Hepatocyte (in vitro differentiated cells): ENCODE measurements around the gene NFIA. TPM values are rescaled to one million over a fixed set of nuclear protein-coding genes. Genes with fewer than 3 reads are reported as not detected.

ENCODE experiments used
- DNase-seq: peaks from one replicate; pipeline ENCODE4 v3.0.0-alpha.2; 2016; ENCODE audit warnings: low spot score
- H2AFZ ChIP-seq: fragments of 200-600 bp; sonication (generic); 2 replicates; pipeline ENCODE4 v1.6.0; 2016; ENCODE audit warnings: antibody characterized with exemption, mild to moderate bottlenecking
- H3K27ac ChIP-seq: fragments of 200-600 bp; sonication (generic); 2 replicates; pipeline ENCODE4 v1.5.1; 2016; ENCODE audit warnings: mild to moderate bottlenecking
- H3K27me3 ChIP-seq: fragments of 200-600 bp; sonication (generic); 2 replicates; pipeline ENCODE4 v1.6.1; 2016
- H3K36me3 ChIP-seq: fragments of 200-600 bp; sonication (generic); replicated peaks from 2 replicates; pipeline ENCODE4 v1.5.1; 2016; ENCODE audit warnings: low read depth; ENCODE audit not compliant: insufficient read depth
- H3K4me1 ChIP-seq: fragments of 200-600 bp; sonication (generic); 2 replicates; pipeline ENCODE4 v1.5.1; 2016; ENCODE audit warnings: mild to moderate bottlenecking, moderate library complexity; ENCODE audit not compliant: insufficient read depth
- H3K4me2 ChIP-seq: fragments of 200-600 bp; sonication (generic); 2 replicates; pipeline ENCODE4 v1.6.0; 2016
- H3K4me3 ChIP-seq: fragments of 200-600 bp; sonication (generic); 2 replicates; pipeline ENCODE4 v1.5.1; 2016; ENCODE audit warnings: mild to moderate bottlenecking
- H3K79me2 ChIP-seq: fragments of 200-600 bp; sonication (generic); 2 replicates; pipeline ENCODE4 v1.6.0; 2017; ENCODE audit warnings: mild to moderate bottlenecking
- H3K9me2 ChIP-seq: fragments of 200-600 bp; sonication (generic); replicated peaks from 2 replicates; pipeline ENCODE4 v1.6.0; 2017; ENCODE audit warnings: mild to moderate bottlenecking; ENCODE audit not compliant: insufficient read depth
- H3K9me3 ChIP-seq: fragments of 200-600 bp; sonication (generic); 2 replicates; pipeline ENCODE4 v1.5.1; 2016; ENCODE audit warnings: low read depth, mild to moderate bottlenecking
- H4K20me1 ChIP-seq: fragments of 200-600 bp; sonication (generic); 2 replicates; pipeline ENCODE4 v1.6.0; 2016; ENCODE audit warnings: mild to moderate bottlenecking; ENCODE audit not compliant: insufficient read depth, poor library complexity, severe bottlenecking
- EZH2 ChIP-seq: fragments of 200-600 bp; sonication (generic); IDR thresholded peaks from 2 replicates; pipeline ENCODE4 v1.6.1; 2016; ENCODE audit warnings: antibody characterized with exemption, mild to moderate bottlenecking, borderline replicate concordance
- EZH2phosphoT487 ChIP-seq: fragments of 200-600 bp; sonication (generic); IDR thresholded peaks from one replicate; pipeline ENCODE4 v1.6.1; 2018; ENCODE audit warnings: antibody characterized with exemption, mild to moderate bottlenecking, low read depth, moderate library complexity; ENCODE audit not compliant: unreplicated experiment, severe bottlenecking
- WGBS: methylation state at CpG from one replicate; pipeline ENCODE4 v1.1.6; 2016; ENCODE audit warnings: low lambda C conversion rate; ENCODE audit errors: missing lambda C conversion rate; 5-methylcytosine and 5-hydroxymethylcytosine counted together
- polyA plus RNA-seq: library from polyadenylated mRNA; unstranded; fragments of >200 nt; fragmentation: Nextera tagmentation; extraction: Ambion mirVana; gene quantifications from 2 replicates; pipeline ENCODE4 v1.2.1, GENCODE V29; 2016
- total RNA-seq: library from RNA; depleted of rRNA; stranded (reverse); fragments of >200 nt; gene quantifications from 2 replicates; pipeline ENCODE4 v1.2.3, GENCODE V29; 2014
- TF ChIP-seq, protein P1 (sequence below): fragments of 200-600 bp; sonication (generic); IDR thresholded peaks from 2 replicates; pipeline ENCODE4 v1.5.1; 2016; ENCODE audit warnings: antibody characterized with exemption, mild to moderate bottlenecking; ENCODE audit not compliant: poor library complexity

Gene NFIA
- total and polyA plus RNA-seq, 2 experiments from 2014 or later = 15.1 to 18.2 TPM

DNA sequence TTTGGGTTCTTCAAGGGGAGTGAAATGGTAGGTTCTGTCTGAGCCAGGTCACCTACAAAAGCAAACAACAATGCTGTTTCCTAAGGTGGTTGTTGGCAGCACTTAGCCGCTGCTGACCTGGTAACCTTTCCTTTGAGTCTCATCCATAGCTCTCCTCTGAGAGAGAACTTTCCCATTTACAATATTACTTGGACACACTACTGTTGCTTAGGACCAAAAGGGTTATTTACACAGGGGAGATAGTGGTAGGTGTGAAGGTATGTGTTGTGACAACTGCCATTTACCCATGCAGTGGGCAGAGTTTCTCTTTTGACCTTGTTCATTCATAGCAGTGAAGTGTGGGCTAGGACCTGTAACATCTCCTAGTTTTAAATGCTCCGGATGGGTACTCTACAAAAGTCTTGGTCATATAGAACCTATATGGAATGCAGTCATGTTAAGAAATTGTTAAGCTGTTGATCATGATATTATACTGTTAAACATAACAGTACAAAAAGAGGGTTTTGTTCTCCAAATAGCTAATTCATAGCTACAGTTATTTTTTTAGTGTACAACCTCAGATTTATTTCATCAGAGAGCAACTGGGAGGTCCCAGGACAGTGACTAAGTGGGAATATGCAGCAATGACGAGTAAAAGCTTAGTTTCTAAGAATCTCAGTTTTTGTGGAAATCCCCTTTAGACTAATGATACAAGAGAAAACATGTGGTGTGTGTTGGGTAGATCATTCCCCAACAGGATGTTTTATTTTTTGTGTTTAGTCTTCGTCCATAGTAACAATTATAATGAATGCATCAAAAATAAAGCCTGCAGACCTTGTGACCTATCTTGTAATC lies 219.7 kb downstream of the NFIA start:
- TF ChIP-seq, protein P1, sequence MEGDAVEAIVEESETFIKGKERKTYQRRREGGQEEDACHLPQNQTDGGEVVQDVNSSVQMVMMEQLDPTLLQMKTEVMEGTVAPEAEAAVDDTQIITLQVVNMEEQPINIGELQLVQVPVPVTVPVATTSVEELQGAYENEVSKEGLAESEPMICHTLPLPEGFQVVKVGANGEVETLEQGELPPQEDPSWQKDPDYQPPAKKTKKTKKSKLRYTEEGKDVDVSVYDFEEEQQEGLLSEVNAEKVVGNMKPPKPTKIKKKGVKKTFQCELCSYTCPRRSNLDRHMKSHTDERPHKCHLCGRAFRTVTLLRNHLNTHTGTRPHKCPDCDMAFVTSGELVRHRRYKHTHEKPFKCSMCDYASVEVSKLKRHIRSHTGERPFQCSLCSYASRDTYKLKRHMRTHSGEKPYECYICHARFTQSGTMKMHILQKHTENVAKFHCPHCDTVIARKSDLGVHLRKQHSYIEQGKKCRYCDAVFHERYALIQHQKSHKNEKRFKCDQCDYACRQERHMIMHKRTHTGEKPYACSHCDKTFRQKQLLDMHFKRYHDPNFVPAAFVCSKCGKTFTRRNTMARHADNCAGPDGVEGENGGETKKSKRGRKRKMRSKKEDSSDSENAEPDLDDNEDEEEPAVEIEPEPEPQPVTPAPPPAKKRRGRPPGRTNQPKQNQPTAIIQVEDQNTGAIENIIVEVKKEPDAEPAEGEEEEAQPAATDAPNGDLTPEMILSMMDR = no peak
- TF ChIP-seq EZH2 (no peak), EZH2phosphoT487 (no peak)
- Histone ChIP-seq H3K79me2 (peaks cover 8% of the 10 kb centered on the region), H3K36me3 (no peaks in the 10 kb centered on the region), H3K9me3 (no peaks in the 10 kb centered on the region), H3K9me2 (no peaks in the 10 kb centered on the region), H4K20me1 (no peaks in the 10 kb centered on the region), H3K27me3 (no peaks in the 10 kb centered on the region), H2AFZ (no peak overlapping the region), H3K4me3 (no peak overlapping the region), H3K4me1 (peaks cover 31% of the 10 kb centered on the region), H3K27ac (peak overlapping the region; percentile 24), H3K4me2 (no peak overlapping the region)
- DNase-seq = no peak
- 65% methylated on average over 4 of the region's 4 CpGs for WGBS

DNA sequence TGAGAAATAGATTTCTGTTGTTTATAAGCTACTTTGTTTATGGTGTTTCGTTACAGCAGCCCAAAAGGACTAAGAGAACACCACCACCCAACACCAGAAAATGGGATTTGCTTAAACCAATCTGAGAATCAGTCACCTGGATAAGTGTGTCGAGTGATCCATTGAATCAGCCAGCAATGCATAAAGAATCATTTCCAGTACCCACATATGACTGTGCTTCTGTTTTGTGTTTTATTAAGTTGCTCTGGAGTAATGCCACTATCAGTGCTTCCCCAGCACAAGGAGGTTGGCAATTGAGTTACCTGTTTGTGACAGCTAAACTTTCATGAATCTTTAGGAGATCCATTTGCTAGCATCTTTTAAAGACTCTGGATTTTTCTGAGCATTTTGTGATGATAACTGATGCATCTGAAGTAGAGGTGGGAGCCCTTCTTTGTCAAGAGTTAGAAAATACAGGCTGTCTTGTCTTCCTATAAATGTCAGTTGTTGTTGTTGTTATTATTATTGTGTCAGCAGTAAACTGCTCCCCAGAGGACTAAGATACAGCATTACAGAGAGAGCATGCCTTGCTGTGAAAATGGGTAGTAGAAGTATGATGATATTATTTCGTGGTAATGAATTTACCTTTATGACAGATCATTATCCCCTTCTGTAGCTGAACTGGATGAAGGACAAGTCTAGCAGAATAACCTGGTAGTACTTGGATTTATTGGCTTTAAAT lies 225.2 kb downstream of the NFIA start:
- no peak for DNase-seq
- H3K9me2 ChIP-seq = no peaks in the 10 kb centered on the region
- H3K9me3 ChIP-seq = no peaks in the 10 kb centered on the region
- no peaks in the 10 kb centered on the region for H3K79me2 ChIP-seq
- no peak for TF ChIP-seq EZH2phosphoT487
- no peak for TF ChIP-seq EZH2
- TF ChIP-seq, protein P1 = no peak
- no peaks in the 10 kb centered on the region for H4K20me1 ChIP-seq
- H3K4me1 ChIP-seq = no peaks in the 10 kb centered on the region
- no peaks in the 10 kb centered on the region for H3K36me3 ChIP-seq
- no peak overlapping the region for H3K27ac ChIP-seq
- no peak overlapping the region for H3K4me2 ChIP-seq
- H2AFZ ChIP-seq = no peak overlapping the region
- WGBS = 87% methylated on average over 3 of the region's 3 CpGs
- no peak overlapping the region for H3K4me3 ChIP-seq
- H3K27me3 ChIP-seq = no peaks in the 10 kb centered on the region

DNA sequence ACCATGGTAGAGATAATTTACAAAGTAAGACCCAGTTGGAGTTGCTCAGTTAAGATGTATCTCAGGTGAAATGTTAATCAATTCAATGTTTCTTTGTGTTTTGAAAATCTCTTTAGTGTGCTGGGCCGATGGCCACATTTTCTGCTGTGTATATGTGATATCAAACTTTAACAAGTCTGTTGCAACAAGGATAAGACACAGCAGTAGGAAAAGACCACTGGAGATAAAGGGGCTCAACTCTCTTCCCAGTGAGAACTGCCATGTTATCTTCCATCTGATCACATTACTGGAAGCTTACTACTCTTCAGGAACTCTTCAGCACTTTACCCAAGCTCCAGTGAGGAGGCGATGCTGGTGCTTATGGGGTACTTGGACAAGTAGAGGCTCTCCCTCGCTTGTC lies 227.7 kb downstream of the NFIA start:
- Histone ChIP-seq H3K4me2 (no peak overlapping the region), H4K20me1 (no peaks in the 10 kb centered on the region), H3K79me2 (no peaks in the 10 kb centered on the region), H3K4me3 (no peak overlapping the region), H3K4me1 (no peaks in the 10 kb centered on the region), H3K9me2 (no peaks in the 10 kb centered on the region), H3K9me3 (no peaks in the 10 kb centered on the region), H3K27me3 (no peaks in the 10 kb centered on the region), H3K36me3 (no peaks in the 10 kb centered on the region), H2AFZ (no peak overlapping the region), H3K27ac (no peak overlapping the region)
- no peak for DNase-seq
- no peak for TF ChIP-seq EZH2phosphoT487
- TF ChIP-seq EZH2 = no peak
- TF ChIP-seq, protein P1 = no peak
- WGBS = 75% methylated on average over 3 of the region's 3 CpGs
